Smooth muscle cell (in vitro differentiated cells): ENCODE data around the gene ARSB. TPM values are rescaled to one million over a fixed set of nuclear protein-coding genes. Genes with fewer than 3 reads are reported as not detected.

ENCODE experiments used
- DNase-seq: peaks from one replicate; lab custom pipeline; 2025; ENCODE audit not compliant: unreplicated experiment; lab: John Stamatoyannopoulos, UW
- H2AFZ ChIP-seq: fragments of 200-600 bp; sonication (generic); 2 replicates; pipeline ENCODE4 v1.6.0; 2016; ENCODE audit warnings: antibody characterized with exemption, low read depth, mild to moderate bottlenecking
- H3F3A ChIP-seq: fragments of 200-600 bp; sonication (generic); 2 replicates; pipeline ENCODE4 v1.6.0; 2017; ENCODE audit warnings: antibody characterized with exemption, low read depth
- H3K27ac ChIP-seq: fragments of 200-600 bp; sonication (generic); 2 replicates; pipeline ENCODE4 v1.5.1; 2016; ENCODE audit warnings: low read depth, mild to moderate bottlenecking
- H3K27me3 ChIP-seq: fragments of 200-600 bp; sonication (generic); 2 replicates; pipeline ENCODE4 v1.6.1; 2016; ENCODE audit warnings: low read depth, mild to moderate bottlenecking
- H3K36me3 ChIP-seq: fragments of 200-600 bp; sonication (generic); 2 replicates; pipeline ENCODE4 v1.5.1; 2016; ENCODE audit warnings: low read depth
- H3K4me1 ChIP-seq: fragments of 200-600 bp; sonication (generic); 2 replicates; pipeline ENCODE4 v1.5.1; 2016; ENCODE audit warnings: low read depth
- H3K4me2 ChIP-seq: fragments of 200-600 bp; sonication (generic); 2 replicates; pipeline ENCODE4 v1.6.0; 2016; ENCODE audit warnings: mild to moderate bottlenecking
- H3K4me3 ChIP-seq: fragments of 200-600 bp; sonication (generic); 2 replicates; pipeline ENCODE4 v1.5.1; 2016; ENCODE audit warnings: mild to moderate bottlenecking
- H3K79me2 ChIP-seq: fragments of 200-600 bp; sonication (generic); 2 replicates; pipeline ENCODE4 v1.6.0; 2016; ENCODE audit warnings: low read depth, mild to moderate bottlenecking
- H3K9ac ChIP-seq: fragments of 200-600 bp; sonication (generic); 2 replicates; pipeline ENCODE4 v1.6.0; 2016; ENCODE audit warnings: low read depth
- H3K9me3 ChIP-seq: fragments of 200-600 bp; sonication (generic); replicated peaks from 2 replicates; pipeline ENCODE4 v1.5.1; 2016; ENCODE audit warnings: low read depth
- H4K20me1 ChIP-seq: fragments of 200-600 bp; sonication (generic); 2 replicates; pipeline ENCODE4 v1.6.0; 2016; ENCODE audit warnings: low read depth
- WGBS: methylation state at CpG from one replicate; pipeline ENCODE4 v1.1.7; 2016; ENCODE audit warnings: low lambda C conversion rate; 5-methylcytosine and 5-hydroxymethylcytosine counted together
- polyA plus RNA-seq: library from polyadenylated mRNA; unstranded; fragments of >200 nt; fragmentation: Nextera tagmentation; extraction: Ambion mirVana; gene quantifications from 2 replicates; pipeline ENCODE4 v1.2.1, GENCODE V29; 2016
- total RNA-seq: library from RNA; depleted of rRNA; stranded (reverse); fragments of >200 nt; gene quantifications from 2 replicates; pipeline ENCODE4 v1.2.3, GENCODE V29; 2014
- TF ChIP-seq, protein P1 (sequence below): fragments of 200-600 bp; sonication (generic); IDR thresholded peaks from 2 replicates; pipeline ENCODE4 v1.5.1; 2017; ENCODE audit warnings: borderline replicate concordance, mild to moderate bottlenecking, antibody characterized with exemption; ENCODE audit not compliant: insufficient read depth, poor library complexity, severe bottlenecking

Gene ARSB
- total and polyA plus RNA-seq, 2 experiments from 2014 or later = 17.5 to 23.2 TPM

GRCh38 chr5:78903861-78904260 is 81.2 kb downstream of the ARSB start:
- peaks cover 15% of the 10 kb centered on the region for H3K4me1 ChIP-seq
- no peak overlapping the region for H3K27ac ChIP-seq
- no peak overlapping the region for H3K4me2 ChIP-seq
- peaks cover 12% of the 10 kb centered on the region for H3F3A ChIP-seq
- peaks cover 4% of the 10 kb centered on the region for H3K36me3 ChIP-seq
- no peak overlapping the region for H3K4me3 ChIP-seq
- TF ChIP-seq, protein P1, sequence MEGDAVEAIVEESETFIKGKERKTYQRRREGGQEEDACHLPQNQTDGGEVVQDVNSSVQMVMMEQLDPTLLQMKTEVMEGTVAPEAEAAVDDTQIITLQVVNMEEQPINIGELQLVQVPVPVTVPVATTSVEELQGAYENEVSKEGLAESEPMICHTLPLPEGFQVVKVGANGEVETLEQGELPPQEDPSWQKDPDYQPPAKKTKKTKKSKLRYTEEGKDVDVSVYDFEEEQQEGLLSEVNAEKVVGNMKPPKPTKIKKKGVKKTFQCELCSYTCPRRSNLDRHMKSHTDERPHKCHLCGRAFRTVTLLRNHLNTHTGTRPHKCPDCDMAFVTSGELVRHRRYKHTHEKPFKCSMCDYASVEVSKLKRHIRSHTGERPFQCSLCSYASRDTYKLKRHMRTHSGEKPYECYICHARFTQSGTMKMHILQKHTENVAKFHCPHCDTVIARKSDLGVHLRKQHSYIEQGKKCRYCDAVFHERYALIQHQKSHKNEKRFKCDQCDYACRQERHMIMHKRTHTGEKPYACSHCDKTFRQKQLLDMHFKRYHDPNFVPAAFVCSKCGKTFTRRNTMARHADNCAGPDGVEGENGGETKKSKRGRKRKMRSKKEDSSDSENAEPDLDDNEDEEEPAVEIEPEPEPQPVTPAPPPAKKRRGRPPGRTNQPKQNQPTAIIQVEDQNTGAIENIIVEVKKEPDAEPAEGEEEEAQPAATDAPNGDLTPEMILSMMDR = no peak
- no peaks in the 10 kb centered on the region for H3K9me3 ChIP-seq
- 66% methylated on average over 1 of the region's 1 CpG for WGBS
- DNase-seq = no peak
- no peak overlapping the region for H2AFZ ChIP-seq
- no peak overlapping the region for H3K9ac ChIP-seq
- no peaks in the 10 kb centered on the region for H3K79me2 ChIP-seq
- no peaks in the 10 kb centered on the region for H3K27me3 ChIP-seq
- H4K20me1 ChIP-seq = peaks cover 3% of the 10 kb centered on the region

- TF ChIP-seq, protein P1 = no peak
- Histone ChIP-seq H3K9me3 (no peaks in the 10 kb centered on the region), H3K4me3 (no peak overlapping the region), H3K27me3 (no peaks in the 10 kb centered on the region), H2AFZ (no peak overlapping the region), H3K4me1 (peaks cover 10% of the 10 kb centered on the region), H3K27ac (no peak overlapping the region), H3K4me2 (no peak overlapping the region), H3K9ac (no peak overlapping the region), H3K36me3 (peaks cover 4% of the 10 kb centered on the region), H3K79me2 (no peaks in the 10 kb centered on the region), H3F3A (peaks cover 7% of the 10 kb centered on the region), H4K20me1 (peaks cover 3% of the 10 kb centered on the region)
- 78% methylated on average over 2 of the region's 2 CpGs for whole genome bisulfite sequencing
- DNase-seq = no peak
Measured at GRCh38 chr5:78903353-78903752, 81.8 kb downstream of the ARSB start.

- no peaks in the 10 kb centered on the region for H4K20me1 ChIP-seq
- TF ChIP-seq, protein P1 = peak; percentile 49
- 4% methylated on average over 3 of the region's 3 CpGs for WGBS
Measured at GRCh38 chr5:78899922-78900362, 85.2 kb downstream of the ARSB start.

DNA sequence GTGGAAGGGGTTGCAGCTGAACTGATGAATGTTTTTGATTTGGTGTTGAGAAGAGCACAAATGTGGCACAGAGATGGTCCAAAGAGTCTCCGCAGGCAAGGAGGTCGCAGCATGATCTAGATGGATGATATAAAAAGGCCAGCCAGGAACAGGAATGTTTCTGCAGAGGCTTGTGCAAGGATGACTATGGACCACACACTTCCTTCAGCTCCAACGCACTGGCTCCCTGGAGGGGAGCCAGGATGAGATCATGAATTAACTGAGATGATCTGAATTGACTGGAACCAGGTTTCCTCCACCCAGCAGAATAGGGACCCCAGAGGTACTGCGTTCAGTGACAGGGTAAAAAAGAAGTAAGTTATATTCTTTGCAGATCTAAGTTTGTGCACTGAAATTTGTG is 89.0 kb downstream of the ARSB start:
- Histone ChIP-seq H3K79me2 (no peaks in the 10 kb centered on the region), H3K9me3 (no peaks in the 10 kb centered on the region), H3K4me2 (no peak overlapping the region), H3K27ac (no peak overlapping the region), H3K9ac (no peak overlapping the region), H3K4me1 (no peaks in the 10 kb centered on the region), H2AFZ (no peak overlapping the region), H3K36me3 (peaks cover 4% of the 10 kb centered on the region), H4K20me1 (no peaks in the 10 kb centered on the region), H3F3A (no peaks in the 10 kb centered on the region), H3K27me3 (no peaks in the 10 kb centered on the region), H3K4me3 (no peak overlapping the region)
- 88% methylated on average over 4 of the region's 4 CpGs for WGBS
- TF ChIP-seq, protein P1 = no peak
- no peak for DNase-seq

More at GRCh38 chr5:78899922-78900362, 85.2 kb downstream of the ARSB start:
- no peak overlapping the region for H3K9ac ChIP-seq
- H3K4me2 ChIP-seq = no peak overlapping the region
- H3K27me3 ChIP-seq = no peaks in the 10 kb centered on the region
- no peaks in the 10 kb centered on the region for H3K79me2 ChIP-seq
- no peaks in the 10 kb centered on the region for H3F3A ChIP-seq
- no peak overlapping the region for H3K4me3 ChIP-seq
- DNase-seq = no peak
- no peaks in the 10 kb centered on the region for H3K9me3 ChIP-seq
- no peaks in the 10 kb centered on the region for H3K4me1 ChIP-seq
- H3K36me3 ChIP-seq = peaks cover 4% of the 10 kb centered on the region
- H2AFZ ChIP-seq = no peak overlapping the region
- H3K27ac ChIP-seq = no peak overlapping the region
